H7 (cell line): ENCODE results near the gene C9orf153. TPM values are rescaled to one million over a fixed set of nuclear protein-coding genes. Genes with fewer than 3 reads are reported as not detected.

Source experiments
- DNase-seq: peaks from one replicate; pipeline ENCODE4 v3.0.0; 2012
- H3K27me3 ChIP-seq: 2 replicates; pipeline ENCODE4 v1.6.0; 2011; ENCODE audit warnings: mild to moderate bottlenecking, low read length; ENCODE audit not compliant: control insufficient read depth, insufficient read depth
- H3K36me3 ChIP-seq: replicated peaks from 2 replicates; pipeline ENCODE4 v1.5.1; 2011; ENCODE audit warnings: low read length; ENCODE audit not compliant: control insufficient read depth, insufficient read depth
- H3K4me3 ChIP-seq: 2 replicates; pipeline ENCODE4 v1.5.1; 2011; ENCODE audit warnings: low read depth, mild to moderate bottlenecking, control low read depth, low read length, moderate library complexity; ENCODE audit not compliant: insufficient read depth
- total RNA-seq: library from RNA; depleted of rRNA; stranded (reverse); fragments of >200 nt; shearing (Covaris generic); gene quantifications from 2 replicates; pipeline ENCODE4 v1.2.3, GENCODE V29; 2014

Gene C9orf153
- total RNA-seq, 1 experiment from 2014 or later = not detected

DNA sequence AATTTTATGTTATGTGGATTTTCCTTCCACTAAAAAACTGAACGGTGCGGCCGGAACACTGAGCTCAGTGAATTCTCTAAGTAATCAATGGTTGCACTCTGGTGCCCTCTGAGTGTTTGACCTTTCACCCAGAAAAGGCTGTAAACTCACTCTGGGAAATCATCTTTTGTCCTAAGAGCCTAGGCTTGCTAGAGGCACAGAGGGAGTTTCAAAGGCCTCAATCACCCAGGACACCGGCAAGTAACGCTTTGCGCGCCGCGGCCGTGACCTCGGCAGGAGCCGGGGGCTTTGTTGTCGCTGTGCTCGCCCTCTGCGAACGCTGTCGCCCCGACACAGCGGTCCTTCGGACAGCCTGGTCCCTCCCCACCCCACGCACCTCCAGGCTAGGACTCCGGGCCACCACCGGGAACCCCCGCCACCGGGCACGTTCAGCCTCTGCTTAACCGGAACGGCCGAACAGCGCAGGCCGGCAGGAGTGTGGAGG lies 22.2 kb upstream of the C9orf153 start:
- Histone ChIP-seq H3K27me3 (no peaks in the 10 kb centered on the region), H3K4me3 (peak overlapping the region; percentile 76), H3K36me3 (peaks cover 4% of the 10 kb centered on the region)
- no peak for DNase-seq

DNA sequence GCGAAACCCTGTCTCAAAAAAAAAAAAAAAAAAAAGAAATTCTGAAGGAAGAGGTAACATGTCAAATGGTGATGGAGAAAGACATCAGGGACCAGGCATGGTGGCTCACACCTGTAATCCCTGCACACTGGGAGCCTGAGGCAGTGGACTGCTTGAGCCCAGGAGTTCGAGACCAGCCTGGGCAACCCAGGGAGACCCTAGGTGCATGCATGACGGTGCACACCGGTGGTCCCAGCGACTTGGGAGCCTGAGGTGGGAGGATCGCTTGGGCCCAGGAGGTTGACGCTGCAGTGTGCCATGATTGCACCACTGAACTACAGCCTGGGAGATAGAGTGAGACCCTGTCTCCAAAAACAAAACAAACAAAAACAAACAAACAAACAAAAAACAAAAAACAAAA lies 21.1 kb upstream of the C9orf153 start:
- no peak overlapping the region for H3K4me3 ChIP-seq
- peaks cover 4% of the 10 kb centered on the region for H3K36me3 ChIP-seq
- DNase-seq = no peak
- no peaks in the 10 kb centered on the region for H3K27me3 ChIP-seq

DNA sequence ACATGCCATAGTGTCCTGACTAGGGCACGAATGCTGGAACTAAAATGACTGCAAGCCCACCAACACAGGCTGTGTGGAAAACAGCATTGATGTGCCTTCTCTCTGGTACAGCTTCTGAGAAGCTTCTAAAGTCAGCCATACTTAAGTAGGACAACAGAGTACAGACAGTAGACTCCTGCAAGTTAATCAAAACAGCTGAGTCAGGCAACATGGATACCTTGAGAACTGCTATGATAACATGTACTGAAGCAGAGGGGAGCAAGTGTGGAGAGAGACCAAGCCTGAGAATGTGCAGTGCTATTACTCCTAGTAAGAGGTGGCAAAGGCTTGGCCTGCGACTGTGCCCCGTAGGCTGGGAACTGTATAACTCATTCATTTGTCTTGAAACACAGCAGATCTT lies 20.4 kb upstream of the C9orf153 start:
- no peak for DNase-seq
- no peak overlapping the region for H3K4me3 ChIP-seq
- no peaks in the 10 kb centered on the region for H3K27me3 ChIP-seq
- peaks cover 4% of the 10 kb centered on the region for H3K36me3 ChIP-seq

DNA sequence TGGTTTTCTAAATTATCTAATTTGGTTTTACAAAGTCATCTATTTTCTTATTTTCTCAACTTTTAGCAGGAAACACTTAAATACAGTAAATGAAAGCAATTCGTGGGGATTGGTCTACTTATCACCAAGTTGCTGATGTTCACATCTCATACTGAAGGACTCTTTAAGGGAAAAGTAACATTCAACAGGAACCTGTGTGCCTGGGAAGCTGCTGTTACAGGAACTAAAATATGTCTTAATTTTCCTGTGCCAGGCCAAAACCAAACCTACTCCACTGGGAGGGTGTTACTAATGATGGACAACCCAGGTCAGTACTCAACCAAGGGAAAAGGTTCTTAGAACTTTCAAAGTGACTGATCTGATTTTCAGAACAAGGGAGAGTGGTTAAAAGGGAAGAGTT lies 17.6 kb upstream of the C9orf153 start:
- DNase-seq = no peak
- no peak overlapping the region for H3K4me3 ChIP-seq
- no peaks in the 10 kb centered on the region for H3K27me3 ChIP-seq
- H3K36me3 ChIP-seq = peaks cover 6% of the 10 kb centered on the region

DNA sequence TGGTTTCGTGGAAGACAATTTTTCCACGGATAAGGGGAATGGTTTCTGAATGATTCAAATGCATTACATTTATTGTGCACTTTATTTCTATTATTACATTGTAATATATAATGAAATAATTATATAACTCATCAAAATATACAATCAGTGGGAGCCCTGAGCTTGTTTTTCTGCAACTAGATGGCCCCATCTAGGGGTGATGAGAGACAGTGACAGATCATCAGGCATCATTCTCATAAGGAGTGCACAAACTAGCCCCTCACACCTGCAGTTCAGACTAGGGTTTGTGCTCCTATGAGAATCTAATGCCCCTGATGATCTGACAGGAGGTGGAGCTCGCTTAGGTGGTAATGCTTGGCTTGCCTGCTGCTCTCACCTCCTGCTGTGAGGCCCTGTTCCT lies 16.5 kb upstream of the C9orf153 start:
- no peak for DNase-seq
- H3K36me3 ChIP-seq = peaks cover 14% of the 10 kb centered on the region
- H3K4me3 ChIP-seq = no peak overlapping the region
- H3K27me3 ChIP-seq = no peaks in the 10 kb centered on the region

DNA sequence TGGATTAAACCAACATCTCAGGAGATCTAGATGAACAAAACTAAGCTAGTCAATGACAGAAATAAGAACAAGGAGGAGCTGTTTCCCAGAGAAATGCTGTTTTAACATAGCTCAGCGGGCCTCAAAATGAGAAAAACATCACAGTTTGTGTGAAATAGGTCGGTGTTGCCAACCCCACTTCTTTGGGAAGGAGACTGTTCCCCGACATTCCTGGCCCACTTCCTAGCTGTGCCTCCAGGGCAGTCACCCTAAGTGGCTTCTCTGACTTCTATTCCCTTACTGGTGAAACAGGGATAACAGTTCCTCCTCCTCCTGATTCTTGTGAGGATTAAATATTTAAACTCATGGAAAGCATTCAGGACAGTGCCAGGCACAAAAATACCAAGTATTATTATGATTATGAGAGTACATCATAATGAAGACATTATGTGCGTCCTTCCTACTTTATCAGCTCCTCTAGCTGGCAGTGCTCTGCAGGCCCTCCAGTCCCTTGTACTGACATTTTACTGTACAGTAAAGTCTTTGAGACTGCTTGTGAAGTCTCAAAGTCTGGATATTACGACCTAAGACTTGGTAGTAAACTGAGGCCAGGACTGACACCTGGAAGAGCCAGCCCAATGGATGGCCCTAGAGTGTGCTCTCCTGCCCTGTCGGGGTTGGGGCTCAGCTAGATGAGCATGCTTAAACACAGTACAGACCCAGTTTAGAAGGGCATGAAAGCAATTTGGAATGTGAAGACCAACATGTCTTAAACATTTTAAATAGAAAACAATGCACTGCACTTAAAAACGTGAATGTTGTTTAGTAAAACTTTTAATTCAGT lies 15.6 kb upstream of the C9orf153 start:
- no peak overlapping the region for H3K4me3 ChIP-seq
- peaks cover 14% of the 10 kb centered on the region for H3K36me3 ChIP-seq
- no peaks in the 10 kb centered on the region for H3K27me3 ChIP-seq
- DNase-seq = no peak

DNA sequence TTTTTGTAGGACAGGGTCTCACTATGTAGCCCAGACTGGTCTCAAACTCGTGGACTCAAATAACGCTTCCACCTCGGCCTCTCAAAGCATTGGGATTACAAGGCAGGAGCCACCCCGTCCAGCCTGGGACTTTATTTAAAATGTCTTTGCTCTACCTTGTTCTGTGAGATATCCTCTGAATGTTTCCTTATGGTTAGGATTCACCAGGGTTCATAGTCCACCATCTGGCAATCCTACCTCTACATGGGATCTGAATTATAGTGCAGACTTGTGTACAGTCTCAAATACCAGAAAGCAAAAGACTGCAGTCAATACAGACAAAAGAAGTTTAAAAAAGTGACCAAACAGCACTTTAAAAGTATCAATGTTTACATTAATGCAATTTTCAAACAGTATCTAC lies 12.8 kb upstream of the C9orf153 start:
- peaks cover 9% of the 10 kb centered on the region for H3K36me3 ChIP-seq
- H3K4me3 ChIP-seq = no peak overlapping the region
- DNase-seq = no peak
- no peaks in the 10 kb centered on the region for H3K27me3 ChIP-seq

DNA sequence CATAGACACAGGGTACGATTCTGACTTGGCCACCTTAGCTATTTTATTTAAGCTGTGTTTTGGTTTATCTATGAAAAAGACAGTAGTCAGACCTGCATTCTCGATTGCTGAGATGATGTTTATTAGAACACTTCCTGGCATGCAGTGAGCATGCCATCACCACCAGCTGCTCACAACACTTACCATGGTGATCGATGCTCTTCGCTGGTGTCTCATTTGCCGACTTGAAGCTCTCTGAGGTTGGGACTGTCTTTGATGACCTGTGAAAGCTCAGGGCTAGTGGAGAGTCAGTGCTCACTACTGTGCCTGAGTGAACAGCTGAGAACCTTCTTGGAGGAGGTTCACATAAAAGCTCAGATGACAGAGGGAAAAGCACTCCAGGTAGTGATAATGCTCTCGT lies 4.4 kb upstream of the C9orf153 start:
- no peak overlapping the region for H3K4me3 ChIP-seq
- H3K36me3 ChIP-seq = peaks cover 3% of the 10 kb centered on the region
- DNase-seq = no peak
- no peaks in the 10 kb centered on the region for H3K27me3 ChIP-seq

DNA sequence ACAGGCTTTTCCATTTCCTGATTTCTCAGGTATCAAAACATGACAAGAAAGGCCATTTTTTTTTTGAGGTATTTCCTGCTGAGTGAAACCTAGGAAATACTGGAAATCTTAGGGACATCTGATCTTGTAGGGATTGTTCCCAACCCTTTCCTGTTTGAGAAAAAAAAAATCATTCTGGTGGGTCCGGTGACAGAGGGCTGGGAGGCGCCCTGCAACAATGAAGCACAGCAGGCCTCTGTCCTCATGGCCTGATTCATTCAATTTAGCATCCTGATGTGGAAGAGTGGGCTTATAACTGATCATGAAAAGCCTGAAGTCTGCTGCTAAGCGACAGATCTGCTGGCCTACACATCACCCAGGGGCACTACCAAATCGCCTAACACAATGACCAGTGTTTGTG lies 3.0 kb upstream of the C9orf153 start:
- Histone ChIP-seq H3K4me3 (no peak overlapping the region), H3K27me3 (no peaks in the 10 kb centered on the region), H3K36me3 (peaks cover 3% of the 10 kb centered on the region)
- no peak for DNase-seq

DNA sequence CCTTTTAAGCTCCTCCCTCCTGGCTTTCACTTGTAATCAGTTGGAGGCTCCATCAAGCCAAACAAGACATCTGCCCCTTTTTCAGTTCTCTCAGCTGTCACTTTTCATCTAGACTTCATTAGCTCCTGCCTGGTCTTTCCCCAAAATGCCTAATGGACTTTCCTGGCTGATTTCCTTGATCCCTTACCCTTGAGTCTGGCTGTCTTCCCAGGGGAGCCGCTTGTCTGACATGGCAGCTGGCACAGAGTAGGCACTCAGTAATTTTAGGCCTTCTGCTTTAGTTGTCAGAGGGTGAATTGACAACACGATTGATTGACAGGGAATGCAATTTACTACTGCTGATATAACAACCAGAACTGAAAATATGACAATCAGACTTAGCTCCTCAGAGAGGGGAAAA lies 2.1 kb downstream of the C9orf153 start:
- Histone ChIP-seq H3K4me3 (no peak overlapping the region), H3K36me3 (no peaks in the 10 kb centered on the region), H3K27me3 (no peaks in the 10 kb centered on the region)
- DNase-seq = no peak

DNA sequence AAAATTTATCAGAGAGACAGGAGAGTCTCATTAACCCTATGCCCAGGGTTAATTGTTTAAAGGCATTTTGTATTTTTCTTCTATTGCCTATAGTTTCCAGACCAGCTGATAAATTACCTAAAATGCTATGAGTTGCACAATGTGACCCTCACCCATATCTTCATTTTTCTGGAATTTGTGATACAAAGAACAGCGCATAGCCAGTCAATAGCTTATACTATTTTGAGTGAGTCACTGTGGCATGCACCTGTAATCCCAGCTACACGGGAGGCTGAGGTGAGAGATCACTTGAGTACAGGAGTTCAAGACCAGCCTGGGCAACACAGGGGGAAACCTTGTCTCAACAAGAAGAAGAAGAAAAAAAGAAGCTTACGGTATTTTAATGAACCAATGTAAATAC lies 2.8 kb downstream of the C9orf153 start:
- Histone ChIP-seq H3K36me3 (no peaks in the 10 kb centered on the region), H3K27me3 (no peaks in the 10 kb centered on the region), H3K4me3 (no peak overlapping the region)
- no peak for DNase-seq

DNA sequence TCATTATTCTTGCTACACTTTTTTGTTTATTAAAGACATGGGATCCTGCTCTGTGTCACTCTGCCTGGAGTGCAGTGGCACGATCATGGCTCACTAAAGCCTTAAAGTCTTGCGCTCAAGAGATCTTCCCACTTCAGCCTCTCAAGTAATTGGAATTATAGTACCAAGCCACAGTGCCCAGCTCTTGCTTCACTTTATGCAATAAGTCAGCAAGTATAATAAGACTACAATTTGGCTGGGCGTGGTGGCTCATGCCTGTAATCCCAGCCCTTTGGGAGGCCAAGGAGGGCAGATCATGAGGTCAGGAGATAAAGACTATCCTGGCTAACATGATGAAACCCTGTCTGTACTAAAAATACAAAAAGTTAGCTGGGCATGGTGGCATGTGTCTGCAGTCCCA lies 5.9 kb downstream of the C9orf153 start:
- no peak for DNase-seq
- no peaks in the 10 kb centered on the region for H3K36me3 ChIP-seq
- no peak overlapping the region for H3K4me3 ChIP-seq
- no peaks in the 10 kb centered on the region for H3K27me3 ChIP-seq

DNA sequence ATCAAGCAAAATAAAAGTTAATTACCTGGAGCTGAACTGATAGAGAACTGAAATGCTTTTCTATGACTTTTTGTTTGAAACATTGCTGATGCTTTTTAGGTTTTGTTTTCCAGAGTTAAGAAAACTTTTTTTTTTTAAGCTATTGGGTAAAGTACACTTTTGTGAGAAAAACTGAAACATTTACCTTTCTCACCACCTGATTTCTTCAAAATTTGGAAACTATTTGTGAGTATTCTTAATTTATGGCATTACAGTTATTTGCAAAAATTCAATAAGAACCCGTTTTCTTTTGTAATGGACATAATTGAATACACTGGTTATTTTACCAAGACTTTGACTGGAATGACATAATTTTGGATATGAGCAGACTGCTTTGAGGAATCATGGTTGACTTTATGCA lies 6.6 kb downstream of the C9orf153 start:
- Histone ChIP-seq H3K27me3 (no peaks in the 10 kb centered on the region), H3K4me3 (no peak overlapping the region), H3K36me3 (no peaks in the 10 kb centered on the region)
- DNase-seq = no peak

DNA sequence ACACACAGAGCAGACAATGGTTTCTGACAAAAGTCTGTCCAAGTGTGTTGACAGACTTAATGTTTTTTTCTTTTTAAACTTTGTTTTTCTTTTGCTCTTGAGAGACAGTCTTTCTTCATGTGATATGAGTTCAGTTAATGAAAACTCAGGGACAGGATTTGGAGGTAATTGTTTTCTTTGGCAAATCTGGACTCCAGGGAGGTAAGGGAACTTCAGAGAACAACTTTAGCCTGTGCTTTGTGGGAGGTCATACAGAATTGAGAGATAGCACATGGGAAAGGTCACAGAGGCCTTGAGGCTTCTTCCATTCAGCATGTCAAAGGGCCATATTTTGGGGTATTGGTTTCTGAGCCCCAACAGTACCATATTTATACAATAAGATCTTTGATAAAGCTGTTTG lies 9.3 kb downstream of the C9orf153 start:
- H3K36me3 ChIP-seq = no peaks in the 10 kb centered on the region
- no peak for DNase-seq
- H3K4me3 ChIP-seq = no peak overlapping the region
- H3K27me3 ChIP-seq = no peaks in the 10 kb centered on the region

DNA sequence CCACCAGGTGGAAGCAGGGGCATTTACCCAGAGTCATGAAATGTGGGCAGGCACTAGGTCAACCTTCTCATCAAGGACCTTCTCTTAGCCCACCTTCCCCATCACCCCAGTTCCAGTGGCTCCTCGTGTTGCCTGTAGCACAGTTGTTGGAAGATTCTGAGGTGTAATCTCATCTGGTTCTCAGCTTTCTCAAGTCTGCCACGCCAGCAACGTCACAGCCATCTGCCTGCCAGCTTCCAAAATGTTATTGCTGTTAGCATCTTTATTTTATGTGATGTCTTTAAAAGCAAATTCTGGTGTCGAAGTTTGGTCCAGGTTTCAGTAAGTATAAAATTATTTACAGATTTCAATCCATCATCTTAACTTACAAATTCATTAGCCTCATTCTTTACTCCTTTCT lies 10.7 kb downstream of the C9orf153 start:
- no peaks in the 10 kb centered on the region for H3K27me3 ChIP-seq
- no peak for DNase-seq
- no peaks in the 10 kb centered on the region for H3K36me3 ChIP-seq
- H3K4me3 ChIP-seq = no peak overlapping the region

DNA sequence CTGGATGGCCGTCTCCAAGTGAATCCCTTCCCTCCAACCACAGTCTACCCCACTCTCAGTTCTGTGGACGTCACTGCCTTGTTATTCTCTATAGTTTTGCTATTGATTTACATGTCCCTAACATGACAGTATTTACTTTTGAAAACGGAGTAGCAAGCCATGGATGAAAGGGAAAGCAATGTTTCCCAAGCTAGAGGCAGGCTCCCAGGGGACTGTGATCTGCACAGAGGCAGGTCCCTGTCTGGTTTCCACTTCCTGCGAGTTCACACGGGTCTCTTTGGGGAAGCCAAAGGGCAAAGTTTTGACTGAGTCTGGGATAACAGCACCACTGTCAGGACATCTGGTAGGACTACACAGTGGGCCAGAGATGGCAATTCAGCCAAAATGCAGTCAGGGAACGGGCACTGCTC lies 12.7 kb downstream of the C9orf153 start:
- Histone ChIP-seq H3K27me3 (no peaks in the 10 kb centered on the region), H3K4me3 (no peak overlapping the region), H3K36me3 (no peaks in the 10 kb centered on the region)
- DNase-seq = peak; percentile 35
